Measurements from ENCODE around the gene DSEL. TPM values are rescaled to one million over a fixed set of nuclear protein-coding genes. Genes with fewer than 3 reads are reported as not detected.

DSEL gene
- total RNA-seq (2014; rRNA removed; shearing (Covaris generic)), result 2.2 and 2.4 TPM in 2 replicates

GRCh38 chr18:67516539-67517443 lies at the start of gene DSEL:
TSS of gene DSEL (minus strand) at chr18:67516720. CDS start at chr18:67514608, 2,112 bp downstream.

Measured in A375 (cell line).